Panc1 (cell line): ENCODE results near the gene DHPS. TPM values are rescaled to one million over a fixed set of nuclear protein-coding genes. Genes with fewer than 3 reads are reported as not detected.

ENCODE experiments used
- ATAC-seq: fragments of 200-7000 bp; cut with Tn5 transposase; 2 replicates; pipeline ENCODE4 v1.9.1; 2020; ENCODE audit warnings: mild to moderate bottlenecking, moderate library complexity
- BruUV-seq: library from RNA; stranded (reverse); fragments of 400-500 nt; replicated peaks from 2 replicates; lab custom pipeline; 2021; lab: Mats Ljungman, UMichigan
- CTCF ChIA-PET: fragments of 300-600 bp; sonication (Branson Sonifier 250); formaldehyde crosslinking; loops from one replicate; lab custom pipeline; 2022; ENCODE audit warnings: antibody characterized with exemption; lab: Charles Lee
- POLR2A ChIA-PET: fragments of 300-600 bp; sonication (Branson Sonifier 250); formaldehyde crosslinking; loops from one replicate; lab custom pipeline; 2022; ENCODE audit warnings: antibody characterized with exemption; lab: Charles Lee
- DNase-seq: peaks from one replicate; pipeline ENCODE4 v3.0.0-alpha.2; 2010; ENCODE audit warnings: low read depth, low spot score
- H3K27ac ChIP-seq: 2 replicates; pipeline ENCODE4 v1.5.1; 2011; ENCODE audit warnings: mild to moderate bottlenecking, low read length, inconsistent platforms
- H3K27me3 ChIP-seq: fragments of 200-500 bp; sonication (Bioruptor generic); 2 replicates; pipeline ENCODE4 v1.6.0; 2014; ENCODE audit warnings: low read length, inconsistent platforms; ENCODE audit not compliant: control insufficient read depth, insufficient read depth
- H3K36me3 ChIP-seq: fragments of 200-500 bp; sonication (Bioruptor generic); 2 replicates; pipeline ENCODE4 v1.5.1; 2014; ENCODE audit warnings: inconsistent platforms, mild to moderate bottlenecking, low read length, moderate library complexity; ENCODE audit not compliant: control insufficient read depth, insufficient read depth
- H3K4me1 ChIP-seq: 2 replicates; pipeline ENCODE4 v1.5.1; 2011; ENCODE audit warnings: inconsistent platforms, mild to moderate bottlenecking, low read length, moderate library complexity; ENCODE audit not compliant: control insufficient read depth, insufficient read depth
- H3K4me3 ChIP-seq, 2 experiments: 2 replicates each; pipeline ENCODE4 v1.5.1; 2011 to 2012; ENCODE audit warnings: low read depth in 2 of 2, low read length in 2 of 2, mild to moderate bottlenecking in 2 of 2, inconsistent platforms in 1 of 2, moderate library complexity in 1 of 2
- H3K9me3 ChIP-seq: fragments of 200-500 bp; sonication (Bioruptor generic); 2 replicates; pipeline ENCODE4 v1.5.1; 2014; ENCODE audit warnings: low read depth, mild to moderate bottlenecking, inconsistent platforms, low read length, moderate library complexity; ENCODE audit not compliant: control insufficient read depth, insufficient read depth
- CTCF ChIP-seq: fragments of 450-650 bp; IDR thresholded peaks from 2 replicates; pipeline ENCODE4 v1.5.1; 2017; ENCODE audit warnings: mild to moderate bottlenecking
- POLR2AphosphoS5 ChIP-seq: IDR thresholded peaks from 2 replicates; pipeline ENCODE4 v1.6.1; 2012; ENCODE audit warnings: mild to moderate bottlenecking, low read depth, low read length, moderate library complexity
- REST ChIP-seq, 2 experiments: IDR thresholded peaks; 2 replicates each; pipeline ENCODE4 v1.6.1; 2011 to 2012; ENCODE audit warnings: low read depth in 2 of 2, control low read depth in 1 of 2, low read length in 1 of 2, mild to moderate bottlenecking in 1 of 2, moderate library complexity in 1 of 2; ENCODE audit not compliant: insufficient read depth in 1 of 2
- SIN3A ChIP-seq: IDR thresholded peaks from 2 replicates; pipeline ENCODE4 v1.6.1; 2012; ENCODE audit warnings: low read depth, mild to moderate bottlenecking, low read length, moderate library complexity, borderline replicate concordance; ENCODE audit not compliant: insufficient read depth
- TCF7L2 ChIP-seq: IDR thresholded peaks from 2 replicates; pipeline ENCODE4 v1.6.1; 2011; ENCODE audit warnings: mild to moderate bottlenecking, low read depth, low read length, inconsistent platforms
- in situ Hi-C: cut with HindIII; loops from 2 replicates; pipeline ENCODE4 v1.10.0; 2016; ENCODE audit warnings: low sequenced_read_pairs, low pct_unique_long_range_greater_than_20kb
- intact Hi-C: fragments of 100-400 bp; cut with micrococcal nuclease; formaldehyde crosslinking; loops from one replicate; pipeline ENCODE4 v1.10.0; 2022; ENCODE audit not compliant: unreplicated experiment
- total RNA-seq: library from RNA; stranded (reverse); gene quantifications from one replicate; pipeline ENCODE4 v1.2.1, GENCODE V29; 2021; ENCODE audit not compliant: unreplicated experiment

Gene DHPS
- total RNA-seq, 1 experiment from 2014 or later: 76.9 TPM

GRCh38 chr19:12666265-12667048 is 15.2 kb downstream of the DHPS start, which contains the start of the genes MAN2B1 and WDR83:
Gene MAN2B1 (minus strand): TSS chr19:12666742. CDS start chr19:12666701, 41 bp downstream.
Gene WDR83 (plus strand): TSS chr19:12666807. CDS start chr19:12669791, 2,984 bp downstream.
- POLR2A ChIA-PET: no interaction called here
- in situ Hi-C loops (no loop called here), intact Hi-C loops (no loop called here)
- TF ChIP-seq CTCF (no peak), POLR2AphosphoS5 (no peak; the same call in 1 of the 2 replicates), REST (IDR thresholded peaks at IDR 0.05; ENCODE audit: insufficient read depth in 1 of 2, low read depth in 2 of 2, low read length in 1 of 2) (no peak), SIN3A (0 out of 2 replicates have a peak, but pooled peaks have one; percentile 55), TCF7L2 (no peak)
- no peaks in the 10 kb centered on the region for H3K9me3 ChIP-seq
- BruUV-seq: no TSS peak
- CTCF ChIA-PET: no interaction called here
- no peaks in the 10 kb centered on the region for H3K27me3 ChIP-seq
- peaks cover 3% of the 10 kb centered on the region for H3K4me1 ChIP-seq
- ATAC-seq (peak; percentile 87), DNase-seq (no peak)
- peak within 1 kb of the TSS; percentile 79 for H3K27ac ChIP-seq
- H3K36me3 ChIP-seq: peaks cover 3% of the 10 kb centered on the region; the same call in 1 of the 2 replicates
- peak within 1 kb of the TSS; percentile 82 to 84 for H3K4me3 ChIP-seq

- Histone ChIP-seq H3K4me1 (peaks cover 3% of the 10 kb centered on the region), H3K27me3 (no peaks in the 10 kb centered on the region), H3K36me3 (peaks cover 3% of the 10 kb centered on the region; the same call in 1 of the 2 replicates), H3K4me3 (peak overlapping the region; percentile 82 to 84), H3K27ac (peak overlapping the region; percentile 79), H3K9me3 (no peaks in the 10 kb centered on the region)
- ATAC-seq (no peak), DNase-seq (no peak)
- BruUV-seq: no TSS peak
- intact Hi-C loops: no loop called here
- ChIA-PET CTCF (no interaction called here), POLR2A (no interaction called here)
- in situ Hi-C loops: no loop called here
- TF ChIP-seq SIN3A: no peak
- no peak for TF ChIP-seq TCF7L2
- TF ChIP-seq CTCF: no peak
- TF ChIP-seq REST (IDR thresholded peaks at IDR 0.05; ENCODE audit: insufficient read depth in 1 of 2, low read depth in 2 of 2, low read length in 1 of 2): no peak
- no peak for TF ChIP-seq POLR2AphosphoS5
Observed at GRCh38 chr19:12665671-12666264, 15.9 kb downstream of the DHPS start.
